ENCODE measurements around the gene RIPPLY2.
A peak's percentile ranks its signal among the peaks of the same experiment; 100 is the strongest.

RIPPLY2 gene

GRCh38 chr6:83862776-83863471 is 9.8 kb downstream of the RIPPLY2 start:
- DNase-seq (ENCODE audit: extremely low spot score) = no peak
- TF ChIP-seq FOXM1 (IDR thresholded peaks at IDR 0.05; ENCODE audit: borderline replicate concordance) = no peak
- no peak for TF ChIP-seq L3MBTL2 (conservative IDR thresholded peaks at IDR 0.05)
- no peak for TF ChIP-seq BHLHE40 (IDR thresholded peaks at IDR 0.05; ENCODE audit: borderline replicate concordance)
- no peak for TF ChIP-seq SUZ12 (IDR thresholded peaks at IDR 0.05)
- TF ChIP-seq ARNT (IDR thresholded peaks at IDR 0.05) = no peak
- ChIA-PET POLR2A (no interaction called here), CTCF (interaction anchor here (0.8 kb wide), 1 partner anchor 231 kb away, joined by 3 read pairs; no protein-coding TSS in a partner anchor)

DNA sequence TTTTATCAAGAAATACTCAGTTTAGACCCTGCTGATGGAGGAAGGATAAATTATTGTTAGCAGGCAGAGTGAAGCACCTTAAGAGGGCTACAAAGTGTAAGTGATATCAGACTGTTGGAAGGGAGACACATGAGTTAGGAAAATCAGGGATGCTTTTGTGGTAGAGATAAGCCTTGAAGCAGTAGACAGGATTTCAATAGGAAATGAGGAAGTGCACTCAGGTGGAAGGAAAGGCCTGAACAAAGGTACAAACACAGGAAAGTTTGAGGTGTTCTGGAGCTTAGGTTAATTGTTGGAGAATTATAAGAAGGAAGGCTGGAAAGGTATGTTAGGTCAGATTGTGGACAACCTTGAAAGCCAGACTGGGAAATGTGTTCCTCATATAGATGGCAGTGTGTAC is 13.9 kb downstream of the RIPPLY2 start:
- TF ChIP-seq HDGF (IDR thresholded peaks at IDR 0.05; ENCODE audit: borderline replicate concordance) = no peak
- no peak for TF ChIP-seq ELF4 (IDR thresholded peaks at IDR 0.05)
- no peak for TF ChIP-seq ZNF384 (IDR thresholded peaks at IDR 0.05)
- no peak for TF ChIP-seq L3MBTL2 (conservative IDR thresholded peaks at IDR 0.05)
- TF ChIP-seq BHLHE40 (IDR thresholded peaks at IDR 0.05; ENCODE audit: borderline replicate concordance) = no peak
- TF ChIP-seq TARDBP (IDR thresholded peaks at IDR 0.05) = no peak
- no peak for TF ChIP-seq SUZ12 (IDR thresholded peaks at IDR 0.05)
- TF ChIP-seq FOXM1 (IDR thresholded peaks at IDR 0.05; ENCODE audit: borderline replicate concordance) = no peak
- TF ChIP-seq CTBP1 (IDR thresholded peaks at IDR 0.05; ENCODE audit: borderline replicate concordance) = no peak
- ChIA-PET POLR2A (no interaction called here), CTCF (no interaction called here)
- DNase-seq (ENCODE audit: extremely low spot score) = no peak

- TF ChIP-seq CTBP1 (IDR thresholded peaks at IDR 0.05; ENCODE audit: borderline replicate concordance) (no peak), PKNOX1 (IDR thresholded peaks at IDR 0.05) (no peak), HDGF (IDR thresholded peaks at IDR 0.05; ENCODE audit: borderline replicate concordance) (no peak), FOXA1 (IDR thresholded peaks at IDR 0.05) (no peak), L3MBTL2 (conservative IDR thresholded peaks at IDR 0.05) (no peak)
- ChIA-PET CTCF (no interaction called here), POLR2A (no interaction called here)
- no peak for DNase-seq (ENCODE audit: extremely low spot score)
Observed at GRCh38 chr6:83867527-83868161, 14.5 kb downstream of the RIPPLY2 start.

DNA sequence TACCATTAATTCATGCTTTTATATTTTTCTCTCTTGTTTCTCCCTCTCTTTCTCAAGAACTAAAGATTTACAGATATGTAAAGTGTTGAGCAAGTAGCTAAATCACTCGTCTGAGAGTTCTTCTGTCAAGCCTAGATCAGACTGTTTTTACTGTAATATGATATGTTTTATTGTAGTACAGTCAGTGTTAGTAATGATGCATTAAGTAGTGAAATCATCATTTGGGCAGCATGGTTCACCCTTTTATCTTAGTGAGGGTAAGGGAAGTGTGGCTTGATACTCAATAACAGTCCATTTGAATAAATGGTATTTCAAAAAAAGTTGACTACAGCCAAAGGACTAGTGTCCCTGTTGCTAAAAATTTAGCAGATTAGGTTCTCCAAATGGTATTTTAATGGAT is 15.5 kb downstream of the RIPPLY2 start:
- ChIA-PET CTCF (no interaction called here), POLR2A (no interaction called here)
- TF ChIP-seq PKNOX1 (IDR thresholded peaks at IDR 0.05) (peak; percentile 61; the same call in 1 of the 2 replicates), FOXK2 (IDR thresholded peaks at IDR 0.05) (no peak), FOXA1 (IDR thresholded peaks at IDR 0.05) (no peak), TARDBP (IDR thresholded peaks at IDR 0.05) (no peak)
- DNase-seq (ENCODE audit: extremely low spot score) = no peak

GRCh38 chr6:83870649-83871048 is 17.5 kb downstream of the RIPPLY2 start:
- no peak for TF ChIP-seq SP1 (IDR thresholded peaks at IDR 0.05)
- TF ChIP-seq NFRKB (IDR thresholded peaks at IDR 0.05) = no peak
- no peak for TF ChIP-seq SUZ12 (IDR thresholded peaks at IDR 0.05)
- TF ChIP-seq ARNT (IDR thresholded peaks at IDR 0.05) = no peak
- POLR2A ChIA-PET = no interaction called here
- CTCF ChIA-PET = no interaction called here
- no peak for DNase-seq (ENCODE audit: extremely low spot score)

- DNase-seq (ENCODE audit: extremely low spot score) = no peak
- CTCF ChIA-PET = no interaction called here
- TF ChIP-seq BHLHE40 (IDR thresholded peaks at IDR 0.05; ENCODE audit: borderline replicate concordance) = no peak
- TF ChIP-seq ZNF384 (IDR thresholded peaks at IDR 0.05) = no peak
- no peak for TF ChIP-seq CTBP1 (IDR thresholded peaks at IDR 0.05; ENCODE audit: borderline replicate concordance)
- no peak for TF ChIP-seq HDGF (IDR thresholded peaks at IDR 0.05; ENCODE audit: borderline replicate concordance)
- no peak for TF ChIP-seq ELF4 (IDR thresholded peaks at IDR 0.05)
- no peak for TF ChIP-seq L3MBTL2 (conservative IDR thresholded peaks at IDR 0.05)
- POLR2A ChIA-PET = no interaction called here
Observed at GRCh38 chr6:83872386-83873118, 19.4 kb downstream of the RIPPLY2 start.

DNA sequence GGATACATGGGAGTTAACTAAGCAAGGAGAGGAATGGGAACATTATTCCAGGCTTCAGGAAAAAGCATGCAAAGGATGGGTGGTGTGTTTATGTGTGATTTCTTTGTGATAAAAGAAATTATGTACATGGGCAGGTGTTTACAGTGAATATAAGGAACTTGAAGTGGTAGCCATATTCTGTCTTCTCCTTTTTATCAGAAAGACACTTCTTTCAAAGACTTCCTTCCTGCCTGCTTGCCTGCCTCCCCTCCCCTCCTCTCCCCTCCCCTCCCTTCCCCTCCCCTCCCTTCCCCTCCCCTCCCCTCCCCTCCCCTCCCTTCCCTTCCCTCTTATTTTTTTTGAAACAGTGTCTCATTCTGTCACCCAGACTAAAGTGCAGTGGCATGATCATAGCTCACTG is 20.7 kb downstream of the RIPPLY2 start:
- POLR2A ChIA-PET = interaction anchor here (1.3 kb wide), 1 partner anchor 14 kb away, joined by 4 read pairs; the partner anchor contains the start of gene CYB5R4
- CTCF ChIA-PET = interaction anchor here (0.5 kb wide), 1 partner anchor 14 kb away, joined by 3 read pairs; the partner anchor contains the start of gene CYB5R4
- no peak for DNase-seq (ENCODE audit: extremely low spot score)
- TF ChIP-seq BHLHE40 (IDR thresholded peaks at IDR 0.05; ENCODE audit: borderline replicate concordance) (no peak), ELF4 (IDR thresholded peaks at IDR 0.05) (no peak), NFRKB (IDR thresholded peaks at IDR 0.05) (no peak), ARNT (IDR thresholded peaks at IDR 0.05) (no peak), SUZ12 (IDR thresholded peaks at IDR 0.05) (no peak), L3MBTL2 (conservative IDR thresholded peaks at IDR 0.05) (no peak), LEF1 (IDR thresholded peaks at IDR 0.05; ENCODE audit: borderline replicate concordance) (no peak), SP1 (IDR thresholded peaks at IDR 0.05) (no peak), FOXA1 (IDR thresholded peaks at IDR 0.05) (no peak)

Measured in HEK293T (cell line).